BE2C (cell line): ENCODE measurements around the gene CENPK.

Experiments used
- DNase-seq: peaks from one replicate; pipeline ENCODE4 v3.0.0-alpha.2; 2020
- H3K27me3 ChIP-seq: fragments of 250-450 bp; sonication (Bioruptor Pico); 2 replicates; pipeline ENCODE4 v1.5.1; 2020; ENCODE audit warnings: mild to moderate bottlenecking
- H3K36me3 ChIP-seq: fragments of 250-450 bp; sonication (Bioruptor Pico); 2 replicates; pipeline ENCODE4 v1.5.1; 2020; ENCODE audit warnings: mild to moderate bottlenecking
- H3K4me1 ChIP-seq: fragments of 250-450 bp; sonication (Bioruptor Pico); 2 replicates; pipeline ENCODE4 v1.5.1; 2020
- H3K4me3 ChIP-seq: 2 replicates; pipeline ENCODE4 v1.5.1; 2011; ENCODE audit warnings: low read depth, low read length
- H3K9me3 ChIP-seq: fragments of 250-450 bp; sonication (Bioruptor Pico); 2 replicates; pipeline ENCODE4 v1.5.1; 2020
- CTCF ChIP-seq: IDR thresholded peaks from 2 replicates; pipeline ENCODE4 v1.5.1; 2012; ENCODE audit warnings: mild to moderate bottlenecking, low read depth, low read length

CENPK gene

GRCh38 chr5:65553941-65554340, 9.0 kb downstream of the CENPK start:
- H3K4me1 ChIP-seq = no peaks in the 10 kb centered on the region
- DNase-seq = no peak
- no peak for TF ChIP-seq CTCF
- no peak overlapping the region for H3K4me3 ChIP-seq
- no peaks in the 10 kb centered on the region for H3K27me3 ChIP-seq
- no peaks in the 10 kb centered on the region for H3K9me3 ChIP-seq
- H3K36me3 ChIP-seq = peaks cover 25% of the 10 kb centered on the region

GRCh38 chr5:65548281-65548680, 14.7 kb downstream of the CENPK start:
- no peaks in the 10 kb centered on the region for H3K27me3 ChIP-seq
- H3K36me3 ChIP-seq = peaks cover 39% of the 10 kb centered on the region
- no peak for TF ChIP-seq CTCF
- H3K4me3 ChIP-seq = no peak overlapping the region
- DNase-seq = no peak
- no peaks in the 10 kb centered on the region for H3K4me1 ChIP-seq
- H3K9me3 ChIP-seq = no peaks in the 10 kb centered on the region

- H3K36me3 ChIP-seq = peaks cover 48% of the 10 kb centered on the region
- DNase-seq = no peak
- no peak for TF ChIP-seq CTCF
- H3K4me3 ChIP-seq = no peak overlapping the region
- no peaks in the 10 kb centered on the region for H3K27me3 ChIP-seq
- H3K9me3 ChIP-seq = no peaks in the 10 kb centered on the region
- no peaks in the 10 kb centered on the region for H3K4me1 ChIP-seq
Observed at GRCh38 chr5:65546141-65546540, 16.8 kb downstream of the CENPK start.

GRCh38 chr5:65544473-65544872, 18.5 kb downstream of the CENPK start:
- Histone ChIP-seq H3K4me3 (no peak overlapping the region), H3K9me3 (no peaks in the 10 kb centered on the region), H3K36me3 (peaks cover 43% of the 10 kb centered on the region), H3K4me1 (no peaks in the 10 kb centered on the region), H3K27me3 (no peaks in the 10 kb centered on the region)
- no peak for DNase-seq
- no peak for TF ChIP-seq CTCF

- TF ChIP-seq CTCF = no peak
- no peak overlapping the region for H3K4me3 ChIP-seq
- DNase-seq = no peak
- H3K4me1 ChIP-seq = no peaks in the 10 kb centered on the region
- H3K36me3 ChIP-seq = peaks cover 19% of the 10 kb centered on the region
- no peaks in the 10 kb centered on the region for H3K27me3 ChIP-seq
- no peaks in the 10 kb centered on the region for H3K9me3 ChIP-seq
Observed at GRCh38 chr5:65539827-65540226, 23.1 kb downstream of the CENPK start.

- Histone ChIP-seq H3K9me3 (no peaks in the 10 kb centered on the region), H3K4me3 (no peak overlapping the region), H3K27me3 (no peaks in the 10 kb centered on the region), H3K36me3 (no peaks in the 10 kb centered on the region), H3K4me1 (no peaks in the 10 kb centered on the region)
- DNase-seq = no peak
- TF ChIP-seq CTCF = no peak
Observed at GRCh38 chr5:65535529-65535987, 27.4 kb downstream of the CENPK start.
